Measurements from ENCODE around the gene TRIM59. TPM values are rescaled to one million over a fixed set of nuclear protein-coding genes. Genes with fewer than 3 reads are reported as not detected.

TRIM59 gene
- total and polyA plus RNA-seq, 4 donors, result 1.1 to 12.5 (median 3.1) TPM

DNA sequence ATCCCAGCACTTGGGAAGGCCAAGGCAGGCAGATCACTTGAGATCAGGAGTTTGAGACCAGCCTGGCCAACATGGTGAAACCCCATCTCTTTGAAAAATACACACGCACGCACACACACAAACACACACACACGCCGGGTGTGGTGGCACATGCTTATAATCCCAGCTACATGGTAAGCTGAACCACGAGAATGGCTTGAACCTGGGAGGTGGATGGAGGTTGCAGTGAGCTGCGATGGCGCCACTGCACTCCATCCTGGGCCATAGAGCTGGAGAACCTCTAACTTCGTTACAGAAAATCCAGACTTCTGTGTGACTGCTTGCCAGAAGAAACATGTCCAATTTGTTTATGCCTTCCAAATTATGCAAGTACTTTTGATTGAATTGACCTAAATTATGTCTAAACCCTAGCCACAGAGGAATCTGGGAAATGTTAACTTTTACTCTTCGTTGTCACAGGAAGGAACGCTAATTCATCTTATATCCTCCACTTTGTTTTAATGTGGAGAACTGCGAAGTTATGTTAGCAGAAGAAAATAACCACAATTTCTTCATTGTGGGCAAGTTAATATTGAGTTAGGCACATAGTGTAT lies 21.7 kb downstream of the TRIM59 start:
- H3K9me3 ChIP-seq (ENCODE audit: control insufficient read depth in 4 of 4, insufficient read depth in 3 of 4, low read length in 3 of 4), result no peaks in the 10 kb centered on the region
- H3K27ac ChIP-seq (ENCODE audit: low read depth in 1 of 2, low read length in 1 of 2), result no peak overlapping the region
- no peak for DNase-seq
- H3K36me3 ChIP-seq (ENCODE audit: control insufficient read depth in 4 of 4, insufficient read depth in 4 of 4, low read length in 4 of 4), result peaks cover 10 to 62% (median 44%) of the 10 kb centered on the region in 4 donors
- WGBS, 2 donors, result 90 to 93% methylated on average over 11 of the region's 11 CpGs
- H3K27me3 ChIP-seq (ENCODE audit: control insufficient read depth in 3 of 3, insufficient read depth in 3 of 3, low read length in 2 of 3), result no peaks in the 10 kb centered on the region
- TF ChIP-seq, protein P1, sequence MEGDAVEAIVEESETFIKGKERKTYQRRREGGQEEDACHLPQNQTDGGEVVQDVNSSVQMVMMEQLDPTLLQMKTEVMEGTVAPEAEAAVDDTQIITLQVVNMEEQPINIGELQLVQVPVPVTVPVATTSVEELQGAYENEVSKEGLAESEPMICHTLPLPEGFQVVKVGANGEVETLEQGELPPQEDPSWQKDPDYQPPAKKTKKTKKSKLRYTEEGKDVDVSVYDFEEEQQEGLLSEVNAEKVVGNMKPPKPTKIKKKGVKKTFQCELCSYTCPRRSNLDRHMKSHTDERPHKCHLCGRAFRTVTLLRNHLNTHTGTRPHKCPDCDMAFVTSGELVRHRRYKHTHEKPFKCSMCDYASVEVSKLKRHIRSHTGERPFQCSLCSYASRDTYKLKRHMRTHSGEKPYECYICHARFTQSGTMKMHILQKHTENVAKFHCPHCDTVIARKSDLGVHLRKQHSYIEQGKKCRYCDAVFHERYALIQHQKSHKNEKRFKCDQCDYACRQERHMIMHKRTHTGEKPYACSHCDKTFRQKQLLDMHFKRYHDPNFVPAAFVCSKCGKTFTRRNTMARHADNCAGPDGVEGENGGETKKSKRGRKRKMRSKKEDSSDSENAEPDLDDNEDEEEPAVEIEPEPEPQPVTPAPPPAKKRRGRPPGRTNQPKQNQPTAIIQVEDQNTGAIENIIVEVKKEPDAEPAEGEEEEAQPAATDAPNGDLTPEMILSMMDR (IDR thresholded peaks at IDR 0.05; ENCODE audit: control extremely low read depth, extremely low read depth), result no peak
- H3K4me1 ChIP-seq (ENCODE audit: control insufficient read depth in 5 of 5, insufficient read depth in 5 of 5, low read length in 5 of 5), result no peaks in the 10 kb centered on the region
- ATAC-seq (ENCODE audit: insufficient read depth, low FRiP score), result no peak
- H3K9ac ChIP-seq (ENCODE audit: insufficient read depth in 1 of 2, low read length in 2 of 2), result no peak overlapping the region
- no peak overlapping the region for H3K4me3 ChIP-seq

DNA sequence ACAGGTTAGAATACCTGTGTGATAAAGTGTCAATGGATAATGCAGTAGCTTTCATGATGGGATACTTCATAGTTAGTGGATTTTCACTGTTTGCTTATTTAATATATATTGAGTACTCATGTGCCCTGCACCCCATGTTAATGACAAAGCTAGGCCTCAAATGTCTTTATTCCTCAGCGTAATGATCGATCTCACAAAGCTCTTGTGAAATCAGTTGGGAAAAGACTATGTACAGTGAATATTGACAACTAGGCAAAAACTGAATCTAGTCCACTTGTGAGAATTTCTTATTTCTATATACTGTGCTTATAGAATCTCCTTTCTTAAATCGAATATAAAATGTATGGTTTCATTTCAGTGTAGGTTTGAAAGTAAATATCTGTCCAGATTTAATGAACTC lies 32.3 kb downstream of the TRIM59 start:
- Histone ChIP-seq H3K4me1 (ENCODE audit: control insufficient read depth in 5 of 5, insufficient read depth in 5 of 5, low read length in 5 of 5) (no peaks in the 10 kb centered on the region), H3K27me3 (ENCODE audit: control insufficient read depth in 3 of 3, insufficient read depth in 3 of 3, low read length in 2 of 3) (no peaks in the 10 kb centered on the region), H3K4me3 (no peak overlapping the region), H3K36me3 (ENCODE audit: control insufficient read depth in 4 of 4, insufficient read depth in 4 of 4, low read length in 4 of 4) (peaks cover 5 to 45% (median 13%) of the 10 kb centered on the region in 4 donors), H3K9ac (ENCODE audit: insufficient read depth in 1 of 2, low read length in 2 of 2) (no peak overlapping the region), H3K9me3 (ENCODE audit: control insufficient read depth in 4 of 4, insufficient read depth in 3 of 4, low read length in 3 of 4) (no peaks in the 10 kb centered on the region), H3K27ac (ENCODE audit: low read depth in 1 of 2, low read length in 1 of 2) (no peak overlapping the region)
- ATAC-seq (ENCODE audit: insufficient read depth, low FRiP score) (no peak), DNase-seq (no peak)
- WGBS, 2 donors, result 78 to 83% methylated on average over 3 of the region's 3 CpGs
- TF ChIP-seq, protein P1 (IDR thresholded peaks at IDR 0.05; ENCODE audit: control extremely low read depth, extremely low read depth), result no peak

DNA sequence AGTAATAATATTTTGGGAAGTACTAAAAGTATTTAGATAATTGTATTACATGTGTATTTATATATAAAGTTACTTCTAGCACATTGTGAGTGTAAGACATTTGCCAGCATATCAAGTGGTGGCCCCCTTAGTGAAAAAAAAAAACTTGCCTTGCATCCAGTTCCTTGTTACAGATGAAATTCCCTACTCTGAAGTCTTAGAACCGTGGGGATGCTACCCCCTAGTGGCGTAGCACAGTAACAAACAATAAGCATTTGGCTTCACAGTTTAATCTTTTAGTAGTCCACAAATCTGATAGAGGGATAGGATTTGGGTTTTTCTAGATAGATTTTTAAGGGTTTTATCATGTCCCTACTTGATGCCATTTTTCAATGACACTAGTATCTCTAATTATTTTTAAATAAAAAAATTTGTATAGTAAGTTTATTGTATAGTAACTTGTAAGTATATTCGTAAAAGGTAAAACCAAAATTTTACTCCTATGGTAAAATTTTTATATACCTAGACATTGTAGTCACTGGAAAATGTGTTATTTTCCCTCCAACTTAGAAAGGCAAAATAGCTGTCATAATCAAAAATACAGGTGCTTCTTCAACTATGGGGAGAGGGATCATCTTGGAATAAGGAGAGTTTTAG lies 35.9 kb downstream of the TRIM59 start:
- DNase-seq (peak; percentile 81 to 87 (median 81)), ATAC-seq (ENCODE audit: insufficient read depth, low FRiP score) (peak; percentile 91)
- Histone ChIP-seq H3K4me1 (ENCODE audit: control insufficient read depth in 5 of 5, insufficient read depth in 5 of 5, low read length in 5 of 5) (no peaks in the 10 kb centered on the region), H3K27me3 (ENCODE audit: control insufficient read depth in 3 of 3, insufficient read depth in 3 of 3, low read length in 2 of 3) (no peaks in the 10 kb centered on the region), H3K36me3 (ENCODE audit: control insufficient read depth in 4 of 4, insufficient read depth in 4 of 4, low read length in 4 of 4) (peaks cover 3 to 37% (median 7%) of the 10 kb centered on the region in 4 donors), H3K9me3 (ENCODE audit: control insufficient read depth in 4 of 4, insufficient read depth in 3 of 4, low read length in 3 of 4) (no peaks in the 10 kb centered on the region), H3K4me3 (no peak overlapping the region), H3K27ac (ENCODE audit: low read depth in 1 of 2, low read length in 1 of 2) (no peak overlapping the region), H3K9ac (ENCODE audit: insufficient read depth in 1 of 2, low read length in 2 of 2) (no peak overlapping the region)
- TF ChIP-seq, protein P1 (IDR thresholded peaks at IDR 0.05; ENCODE audit: control extremely low read depth, extremely low read depth), result peak; percentile 76
- WGBS, 2 donors, result 41 to 45% methylated on average over 3 of the region's 3 CpGs

All from lung (tissue), 12 donors.